Activated naive CD4-positive, alpha-beta T cell treated with anti-CD3 and anti-CD28 coated beads for 36 hours (primary cell): ENCODE data around the gene SOX9. TPM values are rescaled to one million over a fixed set of nuclear protein-coding genes. Genes with fewer than 3 reads are reported as not detected.

Source experiments
- CTCF ChIA-PET: fragments of 350-600 bp; sonication (Branson Sonifier 250); formaldehyde crosslinking; loops from one replicate; lab custom pipeline; 2021; ENCODE audit warnings: antibody characterized with exemption; lab: Charles Lee
- DNase-seq: peaks from one replicate; pipeline ENCODE4 v3.0.0-alpha.2; 2020
- H3K27ac Mint-ChIP-seq: one replicate; pipeline ENCODE4 v1.8.0; 2021; ENCODE audit warnings: mild to moderate bottlenecking, mixed read lengths
- H3K27me3 Mint-ChIP-seq: one replicate; pipeline ENCODE4 v1.8.0; 2021; ENCODE audit warnings: low read depth, mixed read lengths
- H3K36me3 Mint-ChIP-seq: one replicate; pipeline ENCODE4 v1.8.0; 2021; ENCODE audit warnings: low read depth, mixed read lengths
- H3K4me1 Mint-ChIP-seq: one replicate; pipeline ENCODE4 v1.8.0; 2021; ENCODE audit warnings: low read depth, mixed read lengths
- H3K4me3 Mint-ChIP-seq: one replicate; pipeline ENCODE4 v1.8.0; 2021; ENCODE audit warnings: mild to moderate bottlenecking, moderate library complexity, mixed read lengths
- H3K9me3 Mint-ChIP-seq: one replicate; pipeline ENCODE4 v1.8.0; 2021; ENCODE audit warnings: mixed read lengths
- intact Hi-C: fragments of 100-400 bp; cut with micrococcal nuclease; formaldehyde crosslinking; loops from one replicate; pipeline ENCODE4 v1.15.1; 2023
- total RNA-seq, 2 experiments: library from RNA; stranded (reverse); gene quantifications; one replicate each; pipeline ENCODE4 v1.2.3, GENCODE V29; 2021

SOX9 gene
- total RNA-seq, 2 experiments from 2014 or later: not detected

DNA sequence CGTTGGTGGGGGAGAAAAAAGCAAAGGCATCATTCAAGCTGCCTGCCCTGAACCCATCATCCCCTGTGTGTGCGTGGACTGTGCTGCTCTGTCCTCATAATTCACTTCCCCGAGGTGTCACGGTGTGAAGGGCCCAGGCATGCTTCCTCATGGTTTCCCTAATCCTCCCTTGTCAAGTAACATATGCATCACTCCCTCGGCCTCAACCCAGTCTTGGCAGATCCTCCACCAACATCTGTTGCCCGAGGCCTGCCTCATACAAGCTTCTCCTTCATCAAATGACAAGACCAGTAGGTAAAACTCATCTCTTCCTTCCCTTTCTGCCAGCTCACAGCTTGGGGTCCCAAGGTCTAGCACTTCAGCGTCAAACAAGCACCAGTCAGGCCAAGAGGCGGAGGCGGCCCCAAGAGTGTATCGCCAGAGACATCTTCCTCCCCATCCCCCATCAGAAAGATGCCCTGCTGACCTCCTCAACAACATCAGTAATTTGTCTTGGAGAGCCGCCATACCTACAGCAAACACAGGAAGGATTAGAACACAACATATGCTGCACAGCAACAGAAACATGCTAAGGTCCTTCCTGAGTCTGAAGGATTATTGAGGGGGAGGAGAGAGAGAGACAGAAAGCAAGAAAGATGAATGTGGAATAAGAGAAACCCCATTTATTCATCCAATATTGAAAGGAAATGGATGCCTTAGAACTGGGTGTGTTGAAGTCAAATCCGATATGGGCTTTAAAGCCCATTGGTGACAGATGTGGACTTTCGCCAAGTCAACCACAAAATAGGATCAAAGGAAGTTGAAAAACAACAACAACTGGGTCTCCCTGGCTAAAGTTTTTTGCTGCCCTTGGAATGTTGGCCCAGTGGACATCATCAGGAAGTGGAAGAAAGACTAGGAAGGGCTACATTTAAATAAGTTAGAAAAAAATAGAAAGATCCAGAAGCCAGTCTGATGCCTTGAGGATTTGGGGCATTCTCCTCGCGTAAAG lies 38.4 kb downstream of the SOX9 start:
- Mint-ChIP-seq H3K36me3 (no peaks in the 10 kb centered on the region), H3K4me3 (no peak overlapping the region), H3K27ac (no peak overlapping the region), H3K4me1 (no peaks in the 10 kb centered on the region), H3K27me3 (no peaks in the 10 kb centered on the region), H3K9me3 (peaks cover 10% of the 10 kb centered on the region)
- CTCF ChIA-PET: no interaction called here
- DNase-seq: no peak
- intact Hi-C loops: no loop called here

DNA sequence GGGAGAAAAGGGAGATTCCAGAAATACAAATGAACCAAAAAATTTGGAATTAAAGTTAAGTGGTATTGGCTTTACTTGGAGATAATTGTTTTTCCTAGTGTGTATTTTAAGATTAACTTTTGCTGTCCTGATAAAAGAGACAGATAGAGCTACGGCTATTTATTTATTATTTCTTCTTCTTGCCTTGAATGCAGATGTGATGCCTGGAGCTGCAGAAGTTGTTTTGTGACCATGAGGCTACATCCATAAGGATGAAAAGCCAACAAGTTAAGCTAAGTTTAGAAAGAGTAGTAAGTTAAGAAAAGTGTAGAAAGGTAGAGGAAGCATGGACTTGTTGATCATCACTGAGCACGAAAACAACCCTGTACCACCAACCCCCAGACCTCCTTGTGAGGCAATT lies 41.7 kb downstream of the SOX9 start:
- Mint-ChIP-seq H3K27ac (no peak overlapping the region), H3K4me3 (no peak overlapping the region), H3K9me3 (peaks cover 10% of the 10 kb centered on the region), H3K36me3 (no peaks in the 10 kb centered on the region), H3K27me3 (no peaks in the 10 kb centered on the region), H3K4me1 (no peaks in the 10 kb centered on the region)
- no peak for DNase-seq
- intact Hi-C loops: no loop called here
- CTCF ChIA-PET: no interaction called here

- Mint-ChIP-seq H3K27me3 (no peaks in the 10 kb centered on the region), H3K36me3 (no peaks in the 10 kb centered on the region), H3K4me3 (no peak overlapping the region), H3K4me1 (no peaks in the 10 kb centered on the region), H3K27ac (no peak overlapping the region), H3K9me3 (peaks cover 8% of the 10 kb centered on the region)
- DNase-seq: no peak
- CTCF ChIA-PET: no interaction called here
- intact Hi-C loops: no loop called here
These were observed 42.7 kb downstream of the SOX9 start for GRCh38 chr17:72163474-72163873.

- Mint-ChIP-seq H3K27ac (no peak overlapping the region), H3K36me3 (no peaks in the 10 kb centered on the region), H3K4me3 (no peak overlapping the region), H3K9me3 (peaks cover 4% of the 10 kb centered on the region), H3K4me1 (no peaks in the 10 kb centered on the region), H3K27me3 (no peaks in the 10 kb centered on the region)
- DNase-seq: no peak
- intact Hi-C loops: no loop called here
- CTCF ChIA-PET: no interaction called here
These were observed 43.4 kb downstream of the SOX9 start for GRCh38 chr17:72164158-72164739.

- intact Hi-C loops: no loop called here
- H3K9me3 Mint-ChIP-seq: peaks cover 3% of the 10 kb centered on the region
- CTCF ChIA-PET: no interaction called here
- DNase-seq: no peak
- H3K27ac Mint-ChIP-seq: no peak overlapping the region
- H3K4me3 Mint-ChIP-seq: no peak overlapping the region
- no peaks in the 10 kb centered on the region for H3K27me3 Mint-ChIP-seq
- no peaks in the 10 kb centered on the region for H3K4me1 Mint-ChIP-seq
- no peaks in the 10 kb centered on the region for H3K36me3 Mint-ChIP-seq
These were observed 44.5 kb downstream of the SOX9 start for GRCh38 chr17:72165192-72165866.

DNA sequence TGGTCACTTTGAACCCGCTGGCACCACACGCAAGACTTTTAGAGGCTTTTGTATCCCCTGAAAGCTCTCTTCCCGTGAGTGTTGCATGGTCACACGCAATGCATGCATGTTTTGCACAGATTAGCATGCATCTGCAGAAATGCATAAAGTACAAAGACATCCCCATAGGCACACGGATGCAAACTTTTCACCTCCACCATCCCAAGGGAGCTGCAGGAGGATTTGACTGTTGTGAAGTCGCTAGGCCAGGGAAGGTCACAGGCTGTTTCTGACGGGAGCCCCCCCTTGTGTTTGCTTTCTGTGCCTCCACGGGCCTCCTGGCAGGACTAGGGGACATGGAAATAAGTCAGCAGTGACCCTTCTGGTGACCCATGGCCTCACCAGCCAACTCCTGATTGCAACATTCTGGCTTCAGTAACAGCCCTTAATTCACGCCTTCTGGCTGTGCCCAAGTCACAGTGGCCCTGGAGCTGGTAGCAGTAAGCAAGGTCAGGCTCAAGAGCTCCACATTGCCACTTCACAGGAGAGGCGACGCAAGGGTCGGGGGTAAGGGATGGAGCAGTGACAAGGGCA lies 45.1 kb downstream of the SOX9 start:
- no peak for DNase-seq
- Mint-ChIP-seq H3K27me3 (no peaks in the 10 kb centered on the region), H3K4me3 (no peak overlapping the region), H3K27ac (no peak overlapping the region), H3K9me3 (no peaks in the 10 kb centered on the region), H3K36me3 (no peaks in the 10 kb centered on the region), H3K4me1 (no peaks in the 10 kb centered on the region)
- intact Hi-C loops: no loop called here
- CTCF ChIA-PET: no interaction called here

GRCh38 chr17:72167593-72167992 lies 46.8 kb downstream of the SOX9 start:
- H3K4me3 Mint-ChIP-seq: no peak overlapping the region
- H3K27ac Mint-ChIP-seq: no peak overlapping the region
- no peaks in the 10 kb centered on the region for H3K27me3 Mint-ChIP-seq
- intact Hi-C loops: no loop called here
- H3K4me1 Mint-ChIP-seq: no peaks in the 10 kb centered on the region
- H3K9me3 Mint-ChIP-seq: no peaks in the 10 kb centered on the region
- CTCF ChIA-PET: no interaction called here
- no peaks in the 10 kb centered on the region for H3K36me3 Mint-ChIP-seq
- DNase-seq: no peak

- no peak overlapping the region for H3K4me3 Mint-ChIP-seq
- intact Hi-C loops: no loop called here
- DNase-seq: no peak
- no peak overlapping the region for H3K27ac Mint-ChIP-seq
- H3K36me3 Mint-ChIP-seq: no peaks in the 10 kb centered on the region
- no peaks in the 10 kb centered on the region for H3K4me1 Mint-ChIP-seq
- no peaks in the 10 kb centered on the region for H3K9me3 Mint-ChIP-seq
- CTCF ChIA-PET: no interaction called here
- H3K27me3 Mint-ChIP-seq: no peaks in the 10 kb centered on the region
These were observed 49.0 kb downstream of the SOX9 start for GRCh38 chr17:72169823-72170222.

DNA sequence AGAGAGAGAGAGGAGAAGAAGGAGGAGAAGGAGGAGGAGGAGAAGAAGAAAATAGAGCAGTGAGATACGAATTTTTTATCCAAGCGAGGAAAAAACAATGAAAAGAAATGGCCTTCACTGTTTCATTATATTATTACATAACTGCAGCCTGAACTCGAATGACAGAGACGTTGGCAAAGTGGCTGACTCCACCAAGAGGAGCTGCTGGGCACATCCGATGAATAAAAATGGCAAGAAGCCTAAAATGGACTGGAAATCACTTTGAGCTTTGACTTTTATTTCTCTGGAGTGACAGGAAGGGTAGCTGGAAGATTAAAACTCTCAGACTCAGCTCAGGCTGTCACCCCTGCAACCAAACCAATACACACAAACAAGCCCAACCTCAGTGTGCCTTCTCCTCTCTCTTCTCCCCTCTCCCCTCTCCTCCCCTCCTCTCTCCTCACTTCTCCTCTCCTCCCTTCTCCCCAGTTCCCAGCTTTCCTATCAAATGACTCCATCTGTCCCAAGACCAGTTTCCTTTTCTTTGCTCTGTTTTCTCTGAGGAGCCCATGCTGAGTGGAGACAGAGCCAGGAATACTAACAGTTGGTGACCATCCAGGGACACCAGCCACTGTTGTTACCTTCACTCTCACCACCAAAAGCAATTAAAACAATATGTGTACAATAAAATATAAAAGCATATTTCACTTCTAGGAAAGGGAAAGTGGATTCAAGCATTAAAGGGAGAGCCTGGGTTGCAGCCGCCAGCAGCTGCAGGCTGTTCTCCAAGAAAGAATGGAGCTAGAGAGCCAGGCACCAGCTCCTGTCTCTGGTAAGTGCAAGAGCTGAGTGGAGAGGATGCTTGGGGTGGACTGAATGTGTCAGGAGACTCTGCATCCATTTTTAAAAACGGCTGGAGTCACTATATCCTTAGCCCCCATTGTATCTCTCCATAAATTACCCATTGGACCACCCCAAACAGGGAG lies 51.2 kb downstream of the SOX9 start:
- no peaks in the 10 kb centered on the region for H3K27me3 Mint-ChIP-seq
- H3K4me3 Mint-ChIP-seq: no peak overlapping the region
- H3K36me3 Mint-ChIP-seq: no peaks in the 10 kb centered on the region
- H3K4me1 Mint-ChIP-seq: no peaks in the 10 kb centered on the region
- CTCF ChIA-PET: interaction anchor here (0.7 to 1.1 kb wide), 2 partner anchors 54 to 687 kb away, joined by 3 read pairs; no protein-coding TSS in a partner anchor
- no peak for DNase-seq
- intact Hi-C loops: no loop called here
- H3K9me3 Mint-ChIP-seq: no peaks in the 10 kb centered on the region
- H3K27ac Mint-ChIP-seq: no peak overlapping the region

DNA sequence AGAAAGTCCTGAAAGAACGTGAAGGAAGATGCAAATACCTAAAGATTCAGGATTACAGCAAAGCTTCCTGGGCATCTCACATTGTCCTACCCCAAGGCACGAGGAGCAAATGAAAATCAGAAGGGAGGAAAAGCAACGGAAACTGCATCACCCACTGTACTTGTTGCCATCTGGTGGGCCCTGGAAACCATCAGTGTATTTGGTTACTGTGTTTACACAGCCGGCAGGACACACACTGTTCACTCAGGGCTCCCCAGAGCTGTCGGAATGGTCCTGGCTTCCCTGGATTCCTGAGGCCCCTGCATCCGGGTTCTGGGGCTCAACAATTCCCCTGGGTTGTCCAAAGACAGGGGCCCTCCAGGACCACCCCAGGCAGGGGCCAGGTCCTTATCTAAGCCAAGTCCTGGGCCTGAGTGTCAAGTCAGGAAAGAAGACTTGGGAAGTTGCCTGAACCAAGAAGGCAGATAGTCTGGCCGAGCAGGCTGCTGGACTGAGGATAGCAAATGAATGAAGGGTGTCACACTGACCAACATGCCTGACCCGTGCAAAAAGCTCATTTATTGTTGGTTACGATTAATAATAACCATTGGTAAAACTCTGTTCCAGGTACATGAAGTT lies 52.8 kb downstream of the SOX9 start:
- Mint-ChIP-seq H3K36me3 (no peaks in the 10 kb centered on the region), H3K9me3 (no peaks in the 10 kb centered on the region), H3K4me3 (no peak overlapping the region), H3K27me3 (no peaks in the 10 kb centered on the region), H3K4me1 (no peaks in the 10 kb centered on the region), H3K27ac (no peak overlapping the region)
- no peak for DNase-seq
- intact Hi-C loops: no loop called here
- CTCF ChIA-PET: no interaction called here

- CTCF ChIA-PET: no interaction called here
- H3K27ac Mint-ChIP-seq: no peak overlapping the region
- H3K27me3 Mint-ChIP-seq: no peaks in the 10 kb centered on the region
- H3K9me3 Mint-ChIP-seq: no peaks in the 10 kb centered on the region
- H3K4me3 Mint-ChIP-seq: no peak overlapping the region
- intact Hi-C loops: no loop called here
- H3K4me1 Mint-ChIP-seq: no peaks in the 10 kb centered on the region
- no peak for DNase-seq
- no peaks in the 10 kb centered on the region for H3K36me3 Mint-ChIP-seq
These were observed 54.4 kb downstream of the SOX9 start for GRCh38 chr17:72175263-72175662.
